ENCODE measurements around the gene TNRC6B. TPM values are rescaled to one million over a fixed set of nuclear protein-coding genes. Genes with fewer than 3 reads are reported as not detected.
"Not testable (repeated sequence)": the region's sequence is repeated elsewhere in the genome, so short reads cannot be mapped to it uniquely, and the experiment has no call there.

The TNRC6B gene
- total RNA-seq, 1 experiment from 2014 or later = 44.6 TPM

GRCh38 chr22:40309631-40310030 lies 131.9 kb downstream of the TNRC6B start:
- DNase-seq = no peak
- Mint-ChIP-seq H3K9me3 (ENCODE audit: low read depth, unreplicated experiment) (no peaks in the 10 kb centered on the region), H3K27ac (ENCODE audit: unreplicated experiment) (no peak overlapping the region), H3K27me3 (ENCODE audit: unreplicated experiment) (no peaks in the 10 kb centered on the region), H3K4me1 (ENCODE audit: low read depth, unreplicated experiment) (no peaks in the 10 kb centered on the region), H3K36me3 (ENCODE audit: insufficient read depth, unreplicated experiment) (peaks cover 16% of the 10 kb centered on the region), H3K4me3 (ENCODE audit: low read depth, unreplicated experiment) (no peak overlapping the region)
- intact Hi-C loops (cut with micrococcal nuclease; ENCODE audit: unreplicated experiment) = no loop called here
- TF ChIP-seq CTCF (IDR thresholded peaks at IDR 0.05; ENCODE audit: unreplicated experiment) = no peak
- BruUV-seq (replicated peaks) = no TSS peak
- CTCF ChIA-PET = no interaction called here

- Mint-ChIP-seq H3K27me3 (ENCODE audit: unreplicated experiment) (no peaks in the 10 kb centered on the region), H3K27ac (ENCODE audit: unreplicated experiment) (no peak overlapping the region), H3K9me3 (ENCODE audit: low read depth, unreplicated experiment) (no peaks in the 10 kb centered on the region), H3K4me1 (ENCODE audit: low read depth, unreplicated experiment) (no peaks in the 10 kb centered on the region), H3K4me3 (ENCODE audit: low read depth, unreplicated experiment) (no peak overlapping the region), H3K36me3 (ENCODE audit: insufficient read depth, unreplicated experiment) (peaks cover 18% of the 10 kb centered on the region)
- intact Hi-C loops (cut with micrococcal nuclease; ENCODE audit: unreplicated experiment) = no loop called here
- no peak for DNase-seq
- no TSS peak for BruUV-seq (replicated peaks)
- CTCF ChIA-PET = no interaction called here
- no peak for TF ChIP-seq CTCF (IDR thresholded peaks at IDR 0.05; ENCODE audit: unreplicated experiment)
These were observed 132.5 kb downstream of the TNRC6B start for GRCh38 chr22:40310081-40310767.

- no peak for DNase-seq
- H3K27me3 Mint-ChIP-seq (ENCODE audit: unreplicated experiment) = no peaks in the 10 kb centered on the region
- no peak overlapping the region for H3K4me3 Mint-ChIP-seq (ENCODE audit: low read depth, unreplicated experiment)
- H3K4me1 Mint-ChIP-seq (ENCODE audit: low read depth, unreplicated experiment) = no peaks in the 10 kb centered on the region
- no TSS peak for BruUV-seq (replicated peaks)
- peaks cover 22% of the 10 kb centered on the region for H3K36me3 Mint-ChIP-seq (ENCODE audit: insufficient read depth, unreplicated experiment)
- intact Hi-C loops (cut with micrococcal nuclease; ENCODE audit: unreplicated experiment) = no loop called here
- no peak for TF ChIP-seq CTCF (IDR thresholded peaks at IDR 0.05; ENCODE audit: unreplicated experiment)
- no peaks in the 10 kb centered on the region for H3K9me3 Mint-ChIP-seq (ENCODE audit: low read depth, unreplicated experiment)
- CTCF ChIA-PET = interaction anchor here (0.5 kb wide), 1 partner anchor 251 kb away, joined by 7 read pairs; no protein-coding TSS in a partner anchor
- H3K27ac Mint-ChIP-seq (ENCODE audit: unreplicated experiment) = no peak overlapping the region
These were observed 133.0 kb downstream of the TNRC6B start for GRCh38 chr22:40310768-40311120.

- peaks cover 26% of the 10 kb centered on the region for H3K36me3 Mint-ChIP-seq (ENCODE audit: insufficient read depth, unreplicated experiment)
- intact Hi-C loops (cut with micrococcal nuclease; ENCODE audit: unreplicated experiment); H3K4me3 Mint-ChIP-seq (ENCODE audit: low read depth, unreplicated experiment); H3K4me1 Mint-ChIP-seq (ENCODE audit: low read depth, unreplicated experiment); BruUV-seq (replicated peaks); H3K27ac Mint-ChIP-seq (ENCODE audit: unreplicated experiment); DNase-seq; H3K27me3 Mint-ChIP-seq (ENCODE audit: unreplicated experiment); CTCF ChIA-PET; H3K9me3 Mint-ChIP-seq (ENCODE audit: low read depth, unreplicated experiment): not testable (repeated sequence)
These were observed 133.9 kb downstream of the TNRC6B start for GRCh38 chr22:40311646-40312045.

- no TSS peak for BruUV-seq (replicated peaks)
- Mint-ChIP-seq H3K9me3 (ENCODE audit: low read depth, unreplicated experiment) (no peaks in the 10 kb centered on the region), H3K27me3 (ENCODE audit: unreplicated experiment) (no peaks in the 10 kb centered on the region), H3K4me1 (ENCODE audit: low read depth, unreplicated experiment) (no peaks in the 10 kb centered on the region), H3K36me3 (ENCODE audit: insufficient read depth, unreplicated experiment) (peaks cover 28% of the 10 kb centered on the region), H3K4me3 (ENCODE audit: low read depth, unreplicated experiment) (no peak overlapping the region), H3K27ac (ENCODE audit: unreplicated experiment) (no peak overlapping the region)
- intact Hi-C loops (cut with micrococcal nuclease; ENCODE audit: unreplicated experiment) = no loop called here
- no peak for TF ChIP-seq CTCF (IDR thresholded peaks at IDR 0.05; ENCODE audit: unreplicated experiment)
- CTCF ChIA-PET = no interaction called here
- no peak for DNase-seq
These were observed 134.3 kb downstream of the TNRC6B start for GRCh38 chr22:40312050-40312449.
